Measurements from ENCODE around the gene PROB1.

- TF ChIP-seq CTCF (IDR thresholded peaks at IDR 0.05) (no peak), POLR2A (IDR thresholded peaks at IDR 0.05) (no peak)
Measured at GRCh38 chr5:139419226-139420192, 24.6 kb upstream of the PROB1 start.

Data from lower leg skin (tissue), 3 donors.